ENCODE measurements around the gene OSBPL5.

OSBPL5 gene

GRCh38 chr11:3193373-3194015 lies 28.4 kb upstream of the OSBPL5 start:
- TF ChIP-seq CTCF (IDR thresholded peaks at IDR 0.05; ENCODE audit: extremely low read depth, insufficient read depth, missing control alignments): no peak
- DNase-seq (ENCODE audit: low spot score): no peak
- in situ Hi-C loops (cut with MboI; ENCODE audit: low pct_unique_long_range_greater_than_20kb, low sequenced_read_pairs, unreplicated experiment): no loop called here

GRCh38 chr11:3192511-3193372 lies 27.6 kb upstream of the OSBPL5 start:
- no peak for DNase-seq (ENCODE audit: low spot score)
- no peak for TF ChIP-seq CTCF (IDR thresholded peaks at IDR 0.05; ENCODE audit: extremely low read depth, insufficient read depth, missing control alignments)

GRCh38 chr11:3191586-3192324 lies 26.6 kb upstream of the OSBPL5 start:
- no peak for DNase-seq (ENCODE audit: low spot score)
- no peak for TF ChIP-seq CTCF (IDR thresholded peaks at IDR 0.05; ENCODE audit: extremely low read depth, insufficient read depth, missing control alignments)
- in situ Hi-C loops (cut with MboI; ENCODE audit: low pct_unique_long_range_greater_than_20kb, low sequenced_read_pairs, unreplicated experiment): no loop called here

More at GRCh38 chr11:3192511-3193372, 27.6 kb upstream of the OSBPL5 start:
- in situ Hi-C loops (cut with MboI; ENCODE audit: low pct_unique_long_range_greater_than_20kb, low sequenced_read_pairs, unreplicated experiment): no loop called here

- TF ChIP-seq CTCF (IDR thresholded peaks at IDR 0.05; ENCODE audit: extremely low read depth, insufficient read depth, missing control alignments): no peak
- in situ Hi-C loops (cut with MboI; ENCODE audit: low pct_unique_long_range_greater_than_20kb, low sequenced_read_pairs, unreplicated experiment): no loop called here
Observed at GRCh38 chr11:3190600-3190999, 25.5 kb upstream of the OSBPL5 start.

GRCh38 chr11:3189886-3190583 lies 24.9 kb upstream of the OSBPL5 start:
- no peak for DNase-seq (ENCODE audit: low spot score)
- in situ Hi-C loops (cut with MboI; ENCODE audit: low pct_unique_long_range_greater_than_20kb, low sequenced_read_pairs, unreplicated experiment): no loop called here
- no peak for TF ChIP-seq CTCF (IDR thresholded peaks at IDR 0.05; ENCODE audit: extremely low read depth, insufficient read depth, missing control alignments)

More at GRCh38 chr11:3190600-3190999, 25.5 kb upstream of the OSBPL5 start:
- no peak for DNase-seq (ENCODE audit: low spot score)

Measured in GM13977 (cell line).